Measurements from ENCODE around the gene FARS2.

Gene FARS2

DNA sequence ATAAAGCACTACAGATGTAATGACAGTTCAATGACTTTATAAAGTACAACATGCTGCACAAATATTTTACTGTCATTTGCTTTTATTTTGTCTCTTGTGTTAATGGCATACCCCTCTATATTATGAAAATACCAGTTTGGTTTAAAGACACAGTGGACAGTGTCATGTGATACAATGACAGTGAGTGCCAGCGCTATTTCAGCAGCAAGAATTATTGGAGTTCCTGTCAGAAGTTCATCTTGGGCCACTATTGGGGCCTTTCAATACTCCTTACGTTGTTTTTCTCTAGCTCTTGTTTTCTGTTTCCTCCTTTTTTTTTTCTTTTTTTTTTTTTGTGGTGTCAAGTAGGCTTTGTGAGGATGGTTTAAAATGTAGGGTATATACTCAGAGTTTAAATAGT lies 232.5 kb downstream of the FARS2 start:
- in situ Hi-C loops (cut with MboI; ENCODE audit: low sequenced_read_pairs), result no loop called here

GRCh38 chr6:5497896-5498578 lies 236.7 kb downstream of the FARS2 start:
- in situ Hi-C loops (cut with MboI; ENCODE audit: low sequenced_read_pairs), result no loop called here

DNA sequence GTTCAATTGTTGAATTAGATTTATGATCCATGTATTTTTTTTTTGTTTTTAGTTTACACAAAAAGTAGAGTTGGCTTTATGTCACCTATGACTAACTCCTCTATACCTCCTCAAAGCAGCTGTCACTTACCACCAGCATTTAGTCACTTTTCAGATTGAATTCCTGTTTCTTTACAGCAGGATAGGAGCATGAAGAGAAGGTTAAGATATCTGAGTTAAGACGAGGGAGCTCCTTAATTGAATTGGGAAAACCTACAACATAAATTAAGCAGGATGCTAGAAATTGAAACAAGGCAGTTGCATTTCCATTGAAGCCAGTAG lies 237.2 kb downstream of the FARS2 start:
- in situ Hi-C loops (cut with MboI; ENCODE audit: low sequenced_read_pairs), result no loop called here

GRCh38 chr6:5499644-5500306 lies 238.5 kb downstream of the FARS2 start:
- in situ Hi-C loops (cut with MboI; ENCODE audit: low sequenced_read_pairs), result no loop called here

GRCh38 chr6:5501837-5502236 lies 240.5 kb downstream of the FARS2 start:
- in situ Hi-C loops (cut with MboI; ENCODE audit: low sequenced_read_pairs), result no loop called here

DNA sequence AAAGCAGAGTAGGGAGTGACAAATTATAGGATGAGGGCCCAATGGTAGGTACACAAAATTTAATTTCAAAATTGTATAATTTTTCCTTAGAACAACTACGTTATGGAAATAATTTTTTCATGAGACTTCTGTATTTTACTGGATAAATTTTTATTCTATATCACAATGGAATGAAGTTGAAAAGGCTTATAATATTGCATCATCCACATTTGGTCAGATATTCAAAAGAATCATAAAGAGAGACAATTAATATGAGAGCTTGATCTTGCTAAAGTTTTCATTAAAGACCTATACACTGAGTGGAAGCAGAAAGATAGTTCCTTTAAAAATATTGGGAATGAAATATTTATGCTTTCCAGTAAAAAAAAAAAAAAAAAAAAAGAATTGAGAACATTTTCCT lies 242.8 kb downstream of the FARS2 start:
- in situ Hi-C loops (cut with MboI; ENCODE audit: low sequenced_read_pairs), result no loop called here

DNA sequence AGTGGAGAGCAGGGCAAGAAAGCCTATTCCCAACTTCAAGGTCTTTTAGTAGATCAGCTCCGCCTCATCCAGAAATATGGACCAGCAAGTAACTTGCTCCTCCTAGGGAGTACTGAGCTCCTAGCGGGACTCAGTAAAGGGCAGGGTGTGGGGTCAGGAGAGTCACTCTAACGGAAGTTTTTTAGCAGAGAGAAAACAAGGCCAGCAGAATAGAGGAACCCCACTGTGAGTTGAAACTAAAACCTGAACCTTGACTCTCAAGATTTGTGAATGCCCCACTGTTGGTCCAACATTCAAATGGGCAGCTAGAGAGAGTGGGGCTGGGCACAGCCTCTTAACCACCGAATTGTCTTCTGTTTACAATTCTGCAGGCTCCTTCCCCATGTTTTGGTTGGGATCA lies 244.8 kb downstream of the FARS2 start:
- in situ Hi-C loops (cut with MboI; ENCODE audit: low sequenced_read_pairs), result no loop called here

DNA sequence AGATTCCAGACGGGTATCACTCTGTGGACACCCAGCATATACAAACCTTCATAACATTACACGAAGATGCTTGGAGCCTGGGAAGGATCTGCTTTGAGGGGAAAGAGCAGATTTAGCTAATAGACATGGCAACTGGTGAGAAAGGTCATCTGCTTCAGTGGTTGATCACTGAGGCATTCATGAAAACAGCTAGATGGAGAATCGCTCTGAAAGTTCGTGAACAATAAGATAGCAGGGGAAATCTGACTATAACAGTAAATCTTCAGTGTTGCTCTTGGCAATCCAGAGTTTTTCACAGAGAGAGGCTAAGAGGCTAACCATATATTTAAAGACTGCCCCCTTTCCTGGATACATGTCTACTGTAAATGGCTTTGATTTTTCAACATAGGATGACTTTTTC lies 245.3 kb downstream of the FARS2 start:
- in situ Hi-C loops (cut with MboI; ENCODE audit: low sequenced_read_pairs), result no loop called here

DNA sequence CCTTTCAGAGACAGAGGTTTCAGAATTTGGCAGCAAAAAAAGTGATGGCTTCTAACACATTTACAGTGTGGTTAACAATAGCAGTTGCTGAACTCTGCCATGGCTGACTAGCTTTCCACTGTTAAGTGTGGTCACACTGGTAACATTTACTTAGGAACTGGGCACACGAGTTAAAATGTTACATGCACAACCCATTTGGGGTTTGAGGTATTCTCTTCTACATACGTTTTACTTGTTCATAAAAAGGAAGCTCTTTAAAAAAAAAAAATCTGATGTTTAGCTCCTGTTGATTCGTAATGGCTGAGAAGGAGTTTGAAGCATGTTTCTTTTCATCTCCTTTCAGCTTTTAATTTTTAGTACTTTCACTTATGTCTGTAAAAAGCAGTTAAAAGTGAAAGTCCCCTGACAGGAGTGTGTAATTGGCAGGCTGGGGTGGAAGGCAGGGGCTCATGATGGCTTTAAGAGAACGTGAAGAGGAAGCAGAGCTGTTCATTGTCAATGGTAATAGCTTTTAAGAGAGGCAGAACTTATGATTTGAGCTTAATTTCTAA lies 245.9 kb downstream of the FARS2 start:
- in situ Hi-C loops (cut with MboI; ENCODE audit: low sequenced_read_pairs), result no loop called here

- in situ Hi-C loops (cut with MboI; ENCODE audit: low sequenced_read_pairs), result no loop called here
Observed at GRCh38 chr6:5509106-5509505, 247.8 kb downstream of the FARS2 start.

DNA sequence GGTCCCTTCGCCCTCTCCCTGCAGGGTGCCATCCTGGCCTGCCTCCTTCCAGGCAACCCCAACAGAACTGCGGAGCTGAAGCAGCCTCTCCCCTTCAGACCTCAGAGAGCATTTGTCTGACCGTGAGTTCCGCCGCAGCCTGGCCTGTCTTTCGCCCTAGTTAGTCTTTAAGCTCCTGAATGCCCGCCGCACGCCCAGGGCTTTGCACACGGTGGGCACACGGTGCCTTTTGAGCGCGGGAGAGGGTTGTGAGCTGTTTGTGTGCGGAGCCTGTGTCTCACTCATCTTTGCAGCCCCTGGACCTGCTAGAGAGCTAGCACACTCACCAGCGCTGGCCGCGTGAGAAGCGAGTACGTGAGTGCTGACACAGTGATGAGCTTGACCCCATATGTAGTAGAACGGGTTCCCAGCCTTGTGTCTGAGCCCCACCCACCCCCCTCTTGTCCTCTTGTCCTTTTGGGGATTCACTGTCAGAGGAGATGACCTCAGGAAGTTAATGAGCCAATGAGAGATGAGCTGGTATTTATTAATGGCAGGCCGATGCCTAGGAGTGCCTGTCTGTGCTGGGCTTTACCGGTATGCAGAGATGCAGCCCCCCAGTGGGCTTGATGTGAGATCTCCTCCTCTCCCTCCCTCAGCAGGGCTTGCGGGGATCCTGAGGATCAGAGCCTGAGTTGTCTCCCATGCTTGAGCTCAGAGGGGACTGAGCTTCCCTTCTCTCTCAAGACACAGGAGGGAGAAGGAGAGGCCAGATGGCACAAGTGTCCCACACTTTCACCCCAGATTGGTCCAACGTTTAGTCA lies 249.2 kb downstream of the FARS2 start:
- in situ Hi-C loops (cut with MboI; ENCODE audit: low sequenced_read_pairs), result no loop called here

DNA sequence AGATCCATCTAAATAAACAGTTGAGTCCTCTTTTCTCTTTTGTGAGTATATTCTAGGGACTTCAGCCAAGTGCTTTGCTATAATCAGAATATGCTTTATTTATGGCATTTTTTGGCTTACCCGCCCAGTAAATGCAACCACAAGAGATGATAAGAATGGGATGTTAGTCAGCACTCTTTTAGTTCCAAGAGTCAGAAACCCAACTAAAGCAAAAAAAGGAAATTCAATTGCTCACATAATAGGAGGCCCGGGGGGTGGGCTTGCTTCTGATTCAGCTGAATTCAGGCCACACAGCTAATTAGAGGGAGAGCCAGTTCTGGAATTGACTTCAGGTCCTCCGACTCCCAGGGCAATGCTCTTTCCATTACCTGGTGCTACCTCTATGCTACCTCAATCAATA lies 250.6 kb downstream of the FARS2 start:
- in situ Hi-C loops (cut with MboI; ENCODE audit: low sequenced_read_pairs), result no loop called here

DNA sequence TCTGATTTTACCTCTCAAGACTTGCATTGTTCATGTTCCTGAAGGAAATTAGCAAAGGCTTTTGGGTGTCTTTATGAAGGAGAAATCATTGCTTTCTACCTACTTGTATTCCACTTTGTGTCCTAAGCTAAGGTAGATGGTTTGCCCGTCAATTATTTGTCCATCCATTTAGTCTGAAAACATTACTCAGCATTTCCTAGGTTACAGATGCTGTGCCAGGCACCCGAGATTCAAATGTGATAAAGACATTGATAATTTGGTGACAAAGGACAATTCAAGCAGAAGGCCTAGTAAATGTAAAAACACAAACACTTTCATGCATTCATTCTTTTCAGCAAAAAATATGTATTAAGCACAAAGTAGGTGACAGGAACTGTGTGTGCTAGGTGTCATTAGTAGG lies 251.1 kb downstream of the FARS2 start:
- in situ Hi-C loops (cut with MboI; ENCODE audit: low sequenced_read_pairs), result no loop called here

DNA sequence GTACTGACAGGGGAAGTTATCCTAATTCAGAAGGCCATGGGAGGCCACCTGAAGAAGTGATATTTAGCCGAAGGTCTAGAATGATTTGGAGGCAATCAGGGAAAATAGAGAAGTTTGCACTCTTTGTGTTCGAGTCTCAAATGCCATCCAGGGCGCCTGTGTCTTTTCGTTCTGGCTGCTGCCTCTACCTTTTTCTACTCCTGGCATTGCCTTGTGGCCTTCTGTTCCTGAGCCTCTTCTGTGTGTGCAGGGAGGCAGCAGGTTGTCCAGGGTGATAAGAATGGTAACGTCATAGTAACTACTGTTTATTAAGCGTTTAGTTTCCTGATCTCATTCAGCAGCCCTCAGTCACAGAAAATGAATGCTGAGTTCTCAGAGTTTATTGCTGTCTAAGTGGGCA lies 252.1 kb downstream of the FARS2 start:
- in situ Hi-C loops (cut with MboI; ENCODE audit: low sequenced_read_pairs), result no loop called here

DNA sequence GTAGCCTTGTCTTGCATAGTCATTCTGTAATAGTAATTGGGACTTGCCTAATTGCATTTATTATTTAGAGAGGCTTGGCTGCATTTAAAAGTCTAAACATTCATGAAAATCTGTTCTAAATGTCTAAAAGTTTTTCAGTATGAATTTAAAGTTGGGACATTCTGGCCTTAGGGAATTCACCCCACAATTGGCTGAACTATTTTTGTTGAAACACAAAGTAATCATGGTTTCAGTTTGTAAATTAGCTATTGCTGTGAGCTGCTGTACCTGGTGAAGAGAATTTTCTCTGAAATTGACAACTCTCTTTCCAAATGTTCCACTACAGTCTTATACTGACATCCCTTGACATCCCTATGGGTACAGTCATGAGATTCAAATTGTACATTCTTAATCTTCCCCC lies 253.0 kb downstream of the FARS2 start:
- in situ Hi-C loops (cut with MboI; ENCODE audit: low sequenced_read_pairs), result no loop called here

GRCh38 chr6:5515200-5515599 lies 253.9 kb downstream of the FARS2 start:
- in situ Hi-C loops (cut with MboI; ENCODE audit: low sequenced_read_pairs), result no loop called here

- in situ Hi-C loops (cut with MboI; ENCODE audit: low sequenced_read_pairs), result no loop called here
Observed at GRCh38 chr6:5516036-5516435, 254.7 kb downstream of the FARS2 start.

DNA sequence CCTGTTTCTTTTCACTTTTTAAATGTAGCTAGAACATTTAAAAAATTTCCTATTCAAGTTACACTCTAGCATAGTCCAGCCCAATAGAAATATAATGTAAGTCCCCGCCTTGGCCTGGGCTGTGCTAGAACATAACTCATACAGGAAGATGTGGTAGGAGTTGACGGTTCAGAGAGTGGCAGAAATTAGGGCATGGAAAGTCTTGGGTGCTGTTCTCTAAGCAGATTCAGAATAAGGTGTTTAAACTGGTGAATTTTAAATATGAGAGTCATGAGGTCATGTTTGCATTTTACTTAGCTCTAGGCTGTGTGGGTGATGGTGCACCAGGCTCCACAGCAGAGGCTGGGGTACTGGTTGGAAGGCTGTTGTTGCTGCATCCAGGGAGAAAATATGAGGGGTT lies 256.5 kb downstream of the FARS2 start:
- in situ Hi-C loops (cut with MboI; ENCODE audit: low sequenced_read_pairs), result no loop called here

DNA sequence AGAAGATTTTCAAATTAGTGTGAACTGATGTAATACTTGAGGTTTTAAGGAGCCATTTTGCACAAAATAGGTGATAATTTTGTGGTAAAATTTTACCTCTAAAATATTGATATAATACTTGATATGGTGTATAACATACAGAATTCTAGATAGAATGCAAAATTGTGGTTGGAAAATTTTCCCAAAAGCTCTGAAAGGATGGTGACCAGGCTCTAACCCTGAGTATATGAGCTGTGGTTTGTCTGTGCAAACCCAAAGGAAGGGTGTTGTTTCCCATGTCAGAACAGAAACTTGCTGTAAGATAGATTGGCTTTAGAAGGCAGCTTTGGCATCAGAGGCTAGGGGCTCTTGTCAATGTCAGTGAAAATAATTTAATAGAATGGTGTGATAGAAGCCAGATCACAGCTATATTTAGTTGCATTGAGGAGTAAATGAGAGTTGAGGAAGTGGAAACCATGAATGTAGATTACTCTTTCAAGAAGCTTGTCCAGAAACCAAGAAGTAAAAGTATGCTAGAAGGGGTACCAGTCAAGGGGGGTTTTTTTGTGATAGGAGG lies 257.7 kb downstream of the FARS2 start:
- in situ Hi-C loops (cut with MboI; ENCODE audit: low sequenced_read_pairs), result no loop called here

DNA sequence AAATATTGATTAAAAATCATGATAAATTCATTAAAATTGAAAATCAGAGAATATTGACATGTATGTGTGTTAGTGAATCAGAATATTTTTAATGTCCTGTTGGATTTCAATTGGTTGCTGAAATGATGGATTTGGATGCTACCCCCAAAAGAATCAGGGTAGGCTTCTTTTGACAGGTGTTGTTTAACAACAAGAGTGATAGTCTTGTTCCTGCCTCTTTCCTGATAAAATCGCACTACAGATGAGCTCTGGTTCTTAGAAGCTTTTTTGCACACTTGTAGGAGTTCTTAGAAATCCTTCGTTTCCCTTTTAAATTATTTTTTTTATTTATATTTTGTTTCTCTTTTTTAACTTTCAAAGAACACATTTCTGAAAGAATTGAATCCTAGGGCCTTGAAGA lies 259.5 kb downstream of the FARS2 start:
- in situ Hi-C loops (cut with MboI; ENCODE audit: low sequenced_read_pairs), result no loop called here

GRCh38 chr6:5521322-5521721 lies 260.0 kb downstream of the FARS2 start:
- in situ Hi-C loops (cut with MboI; ENCODE audit: low sequenced_read_pairs), result no loop called here

- in situ Hi-C loops (cut with MboI; ENCODE audit: low sequenced_read_pairs), result no loop called here
Observed at GRCh38 chr6:5522147-5522546, 260.8 kb downstream of the FARS2 start.
